HG03378 (cell line): ENCODE data around the gene IKZF2.
"Not testable (repeated sequence)": the region's sequence is repeated elsewhere in the genome, so short reads cannot be mapped to it uniquely, and the experiment has no call there.

Experiments used
- ATAC-seq: cut with Tn5 transposase; IDR thresholded peaks from one replicate; pipeline ENCODE4 v1.9.1; 2021; ENCODE audit warnings: mild to moderate bottlenecking, moderate library complexity; ENCODE audit not compliant: unreplicated experiment

IKZF2 gene

GRCh38 chr2:213064099-213064498 is 87.3 kb downstream of the IKZF2 start:
- ATAC-seq, result no peak

- no peak for ATAC-seq
Measured at GRCh38 chr2:213057977-213058376, 93.4 kb downstream of the IKZF2 start.

- no peak for ATAC-seq
Measured at GRCh38 chr2:213046431-213046830, 105.0 kb downstream of the IKZF2 start.

- ATAC-seq, result no peak
Measured at GRCh38 chr2:213043566-213043965, 107.8 kb downstream of the IKZF2 start.

GRCh38 chr2:213042262-213042661 is 109.2 kb downstream of the IKZF2 start:
- no peak for ATAC-seq

- no peak for ATAC-seq
Measured at GRCh38 chr2:213036836-213037235, 114.6 kb downstream of the IKZF2 start.

GRCh38 chr2:213034585-213034984 is 116.8 kb downstream of the IKZF2 start:
- no peak for ATAC-seq

- ATAC-seq, result no peak
Measured at GRCh38 chr2:213032607-213033006, 118.8 kb downstream of the IKZF2 start.

GRCh38 chr2:213022987-213023386 is 128.4 kb downstream of the IKZF2 start:
- ATAC-seq, result peak; percentile 79

- ATAC-seq, result peak; percentile 84
Measured at GRCh38 chr2:213021971-213022899, 129.2 kb downstream of the IKZF2 start.

- ATAC-seq, result not testable (repeated sequence)
Measured at GRCh38 chr2:213020913-213021312, 130.5 kb downstream of the IKZF2 start.

GRCh38 chr2:213020268-213020667 is 131.1 kb downstream of the IKZF2 start:
- ATAC-seq, result no peak

GRCh38 chr2:213019368-213019767 is 132.0 kb downstream of the IKZF2 start:
- ATAC-seq, result no peak

- ATAC-seq, result no peak
Measured at GRCh38 chr2:213018340-213018901, 133.0 kb downstream of the IKZF2 start.

- no peak for ATAC-seq
Measured at GRCh38 chr2:213017404-213017803, 134.0 kb downstream of the IKZF2 start.

- ATAC-seq, result no peak
Measured at GRCh38 chr2:213016984-213017351, 134.4 kb downstream of the IKZF2 start.

GRCh38 chr2:213016166-213016983 is 135.0 kb downstream of the IKZF2 start:
- ATAC-seq, result no peak

GRCh38 chr2:213015387-213016165 is 135.8 kb downstream of the IKZF2 start:
- peak; percentile 89 for ATAC-seq

GRCh38 chr2:213013979-213014378 is 137.4 kb downstream of the IKZF2 start:
- ATAC-seq, result no peak

GRCh38 chr2:213011505-213011904 is 139.9 kb downstream of the IKZF2 start:
- ATAC-seq, result no peak
